AG09309 (cell line): ENCODE measurements around the gene NOP16.

ENCODE experiments used
- DNase-seq: peaks from one replicate; pipeline ENCODE4 v3.0.0-alpha.2; 2010; ENCODE audit warnings: low read depth
- H3K4me3 ChIP-seq: 2 replicates; pipeline ENCODE4 v1.5.1; 2011; ENCODE audit warnings: mild to moderate bottlenecking, low read depth, low read length, moderate library complexity; ENCODE audit not compliant: control insufficient read depth
- CTCF ChIP-seq: IDR thresholded peaks from 2 replicates; pipeline ENCODE4 v1.5.1; 2011; ENCODE audit warnings: mild to moderate bottlenecking, low read depth, low read length, inconsistent platforms; ENCODE audit not compliant: insufficient read depth, control insufficient read depth; ENCODE audit errors: missing control alignments

NOP16 gene

GRCh38 chr5:176350416-176350815 is 38.0 kb downstream of the NOP16 start:
- no peak for TF ChIP-seq CTCF
- no peak for DNase-seq

GRCh38 chr5:176342766-176343458 is 45.5 kb downstream of the NOP16 start:
- no peak for DNase-seq
- TF ChIP-seq CTCF: no peak
- H3K4me3 ChIP-seq: no peak overlapping the region

More at GRCh38 chr5:176350416-176350815, 38.0 kb downstream of the NOP16 start:
- no peak overlapping the region for H3K4me3 ChIP-seq

GRCh38 chr5:176342158-176342483 is 46.3 kb downstream of the NOP16 start:
- TF ChIP-seq CTCF: no peak
- no peak overlapping the region for H3K4me3 ChIP-seq
- no peak for DNase-seq

- no peak for TF ChIP-seq CTCF
- DNase-seq: no peak
- no peak overlapping the region for H3K4me3 ChIP-seq
Observed at GRCh38 chr5:176341325-176342157, 46.9 kb downstream of the NOP16 start.

GRCh38 chr5:176339304-176339703 is 49.1 kb downstream of the NOP16 start:
- DNase-seq: no peak
- H3K4me3 ChIP-seq: no peak overlapping the region
- TF ChIP-seq CTCF: no peak

GRCh38 chr5:176337913-176338312 is 50.5 kb downstream of the NOP16 start:
- TF ChIP-seq CTCF: no peak
- no peak for DNase-seq

More at GRCh38 chr5:176337913-176338312, 50.5 kb downstream of the NOP16 start:
- H3K4me3 ChIP-seq: no peak overlapping the region
